Measurements from ENCODE around the gene NPHP3.

NPHP3 gene

DNA sequence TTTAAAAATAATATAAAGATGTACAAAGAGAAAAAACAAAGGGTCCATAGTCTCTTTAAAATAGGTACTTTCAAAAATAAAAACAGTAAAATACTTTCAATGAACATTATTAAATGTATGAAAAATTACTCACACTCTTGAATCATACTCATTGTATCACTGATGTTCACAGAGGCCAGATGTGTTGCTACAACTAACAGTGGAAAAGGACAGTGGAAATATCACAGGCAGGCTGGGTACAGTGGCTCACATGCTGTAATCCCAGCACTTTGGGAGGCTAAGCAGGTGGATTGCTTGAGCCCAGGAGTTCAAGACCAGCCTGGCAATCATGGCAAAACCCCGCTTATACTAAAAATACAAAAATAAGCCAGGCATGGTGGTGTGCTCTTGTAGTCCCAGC, 26.8 kb downstream of the NPHP3 start:
- DNase-seq, result no peak

DNA sequence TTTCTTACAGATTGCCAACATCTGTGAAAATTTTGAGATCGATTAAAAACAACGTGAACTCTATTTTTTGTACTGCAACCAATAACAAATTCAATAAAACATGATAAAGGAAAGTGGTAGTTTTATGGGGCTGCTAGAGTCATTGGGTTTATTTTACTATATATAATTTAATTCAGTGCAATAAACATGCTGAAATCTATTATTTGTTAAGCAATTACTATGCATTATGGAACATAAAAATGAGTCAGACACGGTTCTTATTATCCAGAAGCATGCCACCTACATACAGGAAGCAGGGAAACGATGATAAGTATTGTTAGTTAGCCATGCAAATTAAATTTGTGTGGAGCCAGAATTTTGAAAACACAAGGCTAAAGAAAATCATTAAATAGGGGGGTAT, 27.2 kb downstream of the NPHP3 start:
- no peak for DNase-seq

DNA sequence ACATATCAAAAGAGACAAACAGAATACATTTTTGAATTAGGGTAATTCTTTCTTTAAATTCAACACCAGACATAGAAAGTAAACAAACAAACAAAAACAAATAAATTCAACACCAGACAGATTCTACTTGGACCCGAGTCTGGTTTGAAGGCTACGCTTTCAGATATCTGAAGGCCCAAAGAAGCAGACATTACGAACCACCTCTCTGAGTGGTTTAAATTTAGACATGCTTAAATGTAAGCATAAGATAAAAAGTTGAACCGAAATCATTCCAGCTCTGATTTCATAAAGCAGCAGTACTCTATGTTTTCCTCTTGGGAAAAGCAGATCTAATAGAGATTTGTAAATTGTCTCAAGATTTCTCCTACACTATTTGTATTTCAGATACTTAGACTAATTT, 32.2 kb downstream of the NPHP3 start:
- no peak for DNase-seq

DNA sequence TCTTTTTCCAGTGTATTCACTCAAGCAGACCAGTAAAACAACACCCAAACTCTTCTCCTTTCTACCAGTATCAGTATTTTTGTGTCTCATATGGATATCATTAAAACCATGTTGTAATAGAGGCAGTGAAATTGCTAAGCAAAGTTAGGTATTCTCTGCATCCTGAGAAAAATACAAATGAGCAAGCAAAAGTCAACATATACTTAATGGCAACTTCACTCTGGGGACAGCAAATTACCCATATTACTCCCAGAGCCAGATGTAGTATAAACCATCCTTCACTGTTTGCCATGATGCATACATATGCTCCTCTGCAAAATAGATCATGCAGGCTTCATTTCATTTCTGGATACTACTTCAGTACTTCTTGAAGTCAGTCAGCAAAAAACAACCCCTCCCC, 40.0 kb downstream of the NPHP3 start:
- no peak for DNase-seq

GRCh38 chr3:132681421-132681820, 40.8 kb downstream of the NPHP3 start:
- DNase-seq, result no peak

DNA sequence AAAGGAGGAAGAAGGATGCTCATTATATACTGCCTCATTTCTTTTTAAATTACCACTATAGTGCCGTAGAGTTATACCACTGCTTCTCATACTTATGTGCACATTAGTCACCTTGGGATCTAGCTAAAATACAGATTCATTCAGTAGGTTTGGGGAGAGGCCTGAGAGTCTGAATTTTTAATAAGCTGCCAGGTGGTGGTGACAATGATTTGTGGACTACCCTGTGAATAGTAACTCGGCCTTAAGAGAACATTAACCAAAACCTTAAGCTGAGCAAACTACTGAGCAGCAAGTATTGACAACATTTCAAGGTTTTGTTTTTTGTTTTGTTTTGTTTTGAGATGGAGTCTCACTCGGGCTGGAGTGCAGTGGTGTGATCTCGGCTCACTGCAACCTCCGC, 42.3 kb downstream of the NPHP3 start:
- no peak for DNase-seq

DNA sequence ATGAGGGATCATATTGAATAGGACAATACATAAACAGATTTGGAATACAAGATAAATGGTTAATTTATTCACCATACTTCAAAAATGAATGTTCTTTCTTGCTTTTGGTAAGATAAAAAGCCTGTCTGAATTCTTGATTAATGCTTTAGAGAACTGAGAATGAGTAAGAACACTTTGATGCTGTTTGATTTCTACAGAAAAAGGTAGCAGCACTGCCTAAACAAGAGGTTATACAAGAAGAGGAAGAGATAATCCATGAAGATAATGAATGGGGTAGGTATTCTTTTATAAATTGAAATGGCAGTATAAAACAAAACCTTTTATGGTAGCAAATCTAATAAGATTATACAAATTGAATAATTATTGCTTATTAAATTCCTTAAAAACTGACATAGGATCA, 46.8 kb downstream of the NPHP3 start:
- no peak for DNase-seq

DNA sequence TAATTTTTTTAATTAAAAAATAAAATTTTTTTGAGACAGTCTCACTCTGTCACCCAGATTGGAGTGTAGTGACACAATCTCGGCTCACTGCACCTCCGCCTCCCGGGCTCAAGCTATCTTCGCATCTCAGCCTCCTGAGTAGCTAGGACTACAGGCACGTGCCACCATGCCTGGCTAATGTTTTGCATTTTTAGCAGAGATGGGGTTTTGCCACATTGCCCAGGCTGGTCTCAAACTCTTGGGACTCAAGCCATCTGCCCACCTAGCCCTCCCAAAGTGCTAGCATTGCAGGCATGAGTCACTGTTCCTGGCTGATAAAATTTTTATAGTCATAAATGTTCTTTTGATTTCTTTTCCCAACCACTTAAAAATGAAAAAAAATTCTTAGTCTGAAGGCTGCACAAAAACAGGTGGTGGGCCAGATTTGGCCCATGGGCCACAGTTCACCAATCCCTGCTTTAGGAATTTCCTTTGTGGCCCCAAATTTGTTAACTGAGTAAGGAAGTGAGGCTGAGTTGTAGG, 52.9 kb downstream of the NPHP3 start:
- no peak for DNase-seq

DNA sequence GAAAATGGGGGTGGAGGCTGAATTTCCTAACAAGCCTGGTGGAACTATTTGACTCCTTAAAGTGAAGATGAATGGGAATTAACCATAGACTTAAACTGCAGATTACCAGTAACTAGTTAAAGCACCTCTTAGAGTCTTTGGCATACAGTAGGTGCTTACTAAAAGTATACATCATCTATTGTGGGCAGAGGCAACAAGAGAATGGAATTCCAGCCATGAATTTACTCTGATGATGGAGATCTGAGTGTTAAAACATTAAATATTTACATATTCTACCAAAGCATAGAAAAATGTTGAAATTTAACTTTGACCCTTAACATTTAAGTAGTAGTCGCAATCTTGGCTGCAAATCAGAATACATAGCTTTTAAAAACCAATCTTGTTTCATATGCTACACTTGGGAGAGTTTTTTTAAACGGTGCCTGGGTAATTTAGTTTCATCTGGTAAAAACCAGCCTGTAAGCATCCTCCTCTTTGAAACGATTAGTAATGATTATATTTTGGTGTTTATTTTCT, 56.9 kb downstream of the NPHP3 start:
- no peak for DNase-seq

DNA sequence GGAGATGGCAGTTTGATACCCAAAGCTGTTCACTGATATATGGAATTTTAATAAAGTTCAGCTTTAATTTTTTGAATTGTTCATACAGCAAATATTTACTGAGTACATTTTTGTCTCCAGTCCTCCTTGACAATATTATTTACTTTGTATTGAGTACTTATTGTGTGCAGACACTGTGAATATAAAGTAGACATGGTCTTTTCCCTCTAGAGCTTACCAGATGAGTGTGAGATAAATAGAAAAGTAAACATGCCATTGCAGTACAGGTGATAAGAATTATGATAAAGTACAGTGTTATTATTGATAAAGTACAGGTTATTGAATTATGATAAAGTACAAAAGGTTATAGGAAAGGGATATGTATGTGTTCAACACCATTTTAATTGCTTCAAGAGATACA, 60.0 kb downstream of the NPHP3 start:
- DNase-seq, result no peak

GRCh38 chr3:132661101-132661500, 61.1 kb downstream of the NPHP3 start:
- no peak for DNase-seq

DNA sequence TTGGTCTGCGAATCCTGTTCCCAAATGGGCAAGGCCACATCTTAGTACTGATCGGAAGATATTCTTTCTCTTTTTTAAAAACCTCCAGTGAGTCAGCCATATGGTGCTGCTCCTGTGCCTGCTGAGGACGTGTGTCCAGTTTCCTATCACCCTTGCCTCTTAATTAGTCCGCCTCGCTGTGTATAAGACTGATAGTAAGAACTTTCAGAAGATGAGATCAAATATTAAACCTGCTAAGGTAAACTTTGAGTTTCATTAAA, 61.5 kb downstream of the NPHP3 start:
- DNase-seq, result no peak

DNA sequence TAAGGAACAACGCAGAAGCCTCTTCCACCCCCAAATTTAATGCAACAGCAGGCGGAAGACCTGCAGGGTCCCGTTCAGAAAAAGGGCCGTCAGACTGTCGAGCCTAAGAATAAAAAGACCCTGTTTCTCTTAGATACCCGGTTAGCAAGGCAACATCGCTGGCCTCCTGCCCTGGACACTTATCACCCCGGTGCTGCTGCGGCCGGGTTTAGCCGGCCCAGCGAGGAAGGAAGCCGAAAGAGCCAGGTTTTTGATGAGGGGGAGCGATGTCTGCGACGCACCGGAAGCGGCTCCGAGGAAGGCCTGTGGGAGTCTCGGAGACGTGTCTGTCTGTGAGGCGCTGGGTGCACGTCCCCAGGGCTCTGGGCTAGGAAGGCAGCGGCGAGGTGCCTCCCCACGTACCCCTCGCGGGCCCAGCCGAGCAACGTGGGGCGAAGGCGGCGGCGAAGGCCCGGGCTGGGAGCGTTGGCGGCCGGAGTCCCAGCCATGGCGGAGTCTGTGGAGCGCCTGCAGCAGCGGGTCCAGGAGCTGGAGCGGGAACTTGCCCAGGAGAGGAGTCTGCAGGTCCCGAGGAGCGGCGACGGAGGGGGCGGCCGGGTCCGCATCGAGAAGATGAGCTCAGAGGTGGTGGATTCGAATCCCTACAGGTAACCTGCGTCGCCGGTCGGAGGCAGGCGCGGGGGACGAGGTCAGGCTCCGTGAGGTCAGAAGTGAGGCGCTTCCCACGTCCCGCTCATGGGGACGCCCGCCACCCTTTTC, 62.0 kb downstream of the NPHP3 start, which contains the start of gene UBA5:
UBA5 (plus strand) TSS at position 278 of the 759 bp plus-strand sequence; CDS start at position 487, 209 bp downstream.
- peak; percentile 58 for DNase-seq

DNA sequence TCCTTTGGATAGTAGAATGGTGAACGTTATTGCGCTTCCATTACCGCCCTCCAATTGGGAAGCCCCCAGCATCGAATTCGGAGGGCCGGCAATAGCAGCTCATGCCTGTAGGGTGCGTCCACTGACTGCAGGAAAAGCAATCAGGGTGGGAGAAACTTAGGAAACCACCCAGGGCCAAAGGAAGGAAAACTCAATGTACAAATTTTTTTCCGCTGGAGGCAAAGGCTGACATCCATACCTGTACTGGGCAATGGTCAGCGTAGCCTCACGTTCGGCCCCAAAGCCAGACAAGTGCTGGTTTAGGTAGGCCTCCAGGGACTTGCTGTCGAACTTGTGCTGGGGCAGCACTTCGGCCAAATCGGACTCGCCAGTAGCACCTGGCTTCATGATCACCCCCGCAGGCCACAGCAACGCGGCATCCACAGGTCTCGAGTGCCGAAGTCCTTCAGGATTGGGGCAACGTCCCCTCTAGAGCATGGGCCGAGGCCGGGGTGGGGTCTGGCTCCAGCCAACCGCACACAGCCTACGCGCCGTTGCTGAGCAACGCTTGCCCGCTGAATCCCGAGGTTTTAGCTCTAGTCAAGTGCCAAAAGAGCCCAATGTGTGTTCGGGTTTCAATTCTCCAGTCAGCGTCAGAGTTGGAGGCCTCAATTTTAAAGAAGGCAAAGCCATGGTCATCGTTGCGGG, 62.7 kb downstream of the NPHP3 start, which contains the start of gene ACAD11:
ACAD11 (minus strand) TSS at position 445 of the 687 bp plus-strand sequence; CDS start at position 387, 58 bp downstream.
- peak; percentile 54 for DNase-seq

DNA sequence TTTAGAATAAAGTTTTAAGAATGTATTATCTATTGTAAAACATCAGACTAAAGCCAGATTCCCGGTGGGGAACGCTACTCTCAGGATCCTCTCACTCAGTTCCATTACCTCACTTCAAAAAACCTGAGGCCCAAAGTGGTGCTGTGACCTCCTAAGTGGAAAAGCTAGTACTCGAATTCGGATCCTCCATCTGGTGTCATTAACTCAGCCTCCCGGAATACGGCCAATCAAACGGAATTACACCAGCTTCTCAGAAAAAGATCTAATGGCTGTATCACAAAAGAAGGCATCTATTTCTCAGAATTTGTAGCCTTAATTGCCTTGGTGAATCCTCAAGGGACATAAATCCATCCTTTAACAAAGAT, 63.2 kb downstream of the NPHP3 start:
- peak; percentile 14 for DNase-seq

GRCh38 chr3:132657869-132658747, 64.1 kb downstream of the NPHP3 start:
- no peak for DNase-seq

DNA sequence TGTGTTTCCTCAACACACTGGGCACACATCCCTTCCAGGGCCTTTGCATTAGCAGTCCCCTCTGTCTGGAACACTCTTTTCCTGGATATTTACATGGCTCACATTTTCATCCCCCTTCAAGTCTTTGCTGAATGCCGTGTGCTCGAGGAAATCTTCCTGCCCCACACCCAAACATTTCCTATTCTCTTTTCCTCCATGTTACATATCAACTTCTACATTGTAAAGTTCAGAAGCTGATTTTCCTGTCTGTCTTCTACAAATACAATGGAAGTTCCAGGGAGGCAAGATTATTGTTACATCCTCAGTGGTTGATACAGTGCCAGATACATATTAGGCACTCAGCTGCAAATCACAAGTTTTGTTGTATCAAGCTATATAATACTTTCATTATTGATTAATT, 66.7 kb downstream of the NPHP3 start:
- DNase-seq, result no peak

DNA sequence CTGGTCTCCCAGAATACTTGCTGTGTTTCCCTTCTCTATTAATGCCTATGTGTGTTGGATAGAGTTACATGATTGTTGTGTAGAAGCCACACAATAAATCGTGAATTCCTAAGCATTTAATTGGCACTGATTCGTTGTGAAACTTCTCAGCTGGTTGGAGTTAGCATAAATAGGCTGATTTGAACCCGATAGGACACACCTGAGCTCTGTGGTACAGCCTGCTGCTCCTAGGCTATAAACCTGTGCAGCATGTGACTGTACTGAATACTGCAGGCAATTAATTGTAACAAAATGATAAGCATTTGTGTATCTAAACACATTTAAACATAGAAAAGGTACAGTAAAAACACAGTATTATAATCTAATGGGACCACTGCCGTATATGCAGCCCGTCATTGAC, 67.5 kb downstream of the NPHP3 start:
- DNase-seq, result no peak

GRCh38 chr3:132654190-132654589, 68.0 kb downstream of the NPHP3 start:
- peak; percentile 78 for DNase-seq

DNA sequence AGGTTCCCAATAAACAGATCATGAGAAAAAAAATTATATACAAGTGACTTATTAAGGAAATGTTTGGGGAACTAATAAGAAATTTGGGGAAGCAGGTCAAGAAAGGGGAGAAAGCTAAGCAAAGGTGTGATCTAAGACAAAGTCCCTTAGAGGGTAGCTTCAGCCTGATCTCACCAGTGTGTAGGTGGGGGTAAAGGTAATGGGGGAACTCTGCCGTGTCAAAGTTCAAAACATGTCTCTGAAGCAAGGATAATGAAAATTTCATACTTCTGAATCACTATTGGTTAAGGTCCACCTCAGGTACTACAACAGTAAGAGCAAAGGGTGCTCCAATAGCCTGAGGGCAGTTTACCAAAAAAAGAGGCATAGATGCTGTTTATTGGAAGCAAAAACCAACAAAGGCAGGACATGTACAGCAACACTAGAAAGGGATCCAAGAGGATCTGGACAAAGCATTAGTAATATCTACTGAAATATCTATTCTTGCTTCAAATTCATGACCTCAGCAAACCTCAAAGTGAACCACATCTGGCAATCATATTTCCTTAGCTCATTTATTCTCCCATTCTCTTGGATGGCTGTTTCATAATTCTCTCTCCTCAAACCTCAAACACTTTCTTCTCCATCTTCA, 69.5 kb downstream of the NPHP3 start:
- DNase-seq, result no peak

- DNase-seq, result no peak
Measured at GRCh38 chr3:132650153-132650552, 72.1 kb downstream of the NPHP3 start.

DNA sequence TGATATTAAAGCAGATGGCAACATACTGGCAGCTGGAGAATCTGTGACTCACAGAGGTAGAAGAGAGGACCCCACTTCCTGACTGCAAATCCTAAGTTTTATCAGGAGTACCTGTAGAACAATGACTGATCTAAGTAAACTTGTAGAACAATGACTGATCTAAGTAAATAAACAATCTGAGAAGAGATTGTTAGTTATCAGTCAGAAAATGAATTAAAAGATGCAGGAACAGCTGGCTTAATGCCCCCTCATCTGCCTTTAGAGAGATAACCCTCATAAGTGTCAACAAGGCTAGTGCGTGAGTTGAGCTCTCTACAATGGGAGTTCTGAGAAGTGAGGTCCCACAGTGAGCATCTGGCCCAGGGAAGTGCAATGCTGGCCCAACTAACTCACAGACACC, 77.2 kb downstream of the NPHP3 start:
- no peak for DNase-seq

DNA sequence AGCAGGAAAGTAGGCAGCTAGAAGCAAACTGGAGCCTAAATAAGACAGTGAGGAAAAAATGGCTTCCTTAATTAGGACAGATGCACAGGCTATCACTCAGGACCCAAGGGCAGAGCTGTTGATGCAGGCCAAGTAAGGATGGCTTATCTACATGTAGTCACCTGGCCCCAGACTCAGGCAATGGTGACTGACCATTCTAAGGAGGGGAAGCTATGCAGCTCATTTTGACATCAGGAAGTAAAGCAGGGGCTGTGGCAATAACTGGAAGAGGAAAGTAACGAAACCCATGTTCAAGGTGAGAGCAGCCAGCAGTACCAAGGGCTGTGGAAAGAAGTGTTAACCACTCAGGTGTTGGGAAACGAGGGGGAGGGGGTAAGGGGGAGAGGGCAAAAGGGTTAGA, 78.8 kb downstream of the NPHP3 start:
- DNase-seq, result no peak
